ENCODE measurements around the gene TRAPPC12.
"Not testable (repeated sequence)": the region's sequence is repeated elsewhere in the genome, so short reads cannot be mapped to it uniquely, and the experiment has no call there.

TRAPPC12 gene

GRCh38 chr2:3512086-3512485 is 132.6 kb downstream of the TRAPPC12 start:
- Histone ChIP-seq H3K27me3 (ENCODE audit: control insufficient read depth, insufficient read depth, low read length) (no peaks in the 10 kb centered on the region), H3K27ac (ENCODE audit: low read depth, low read length) (no peak overlapping the region), H3K4me1 (ENCODE audit: control insufficient read depth, insufficient read depth, low read length) (no peaks in the 10 kb centered on the region), H3K36me3 (ENCODE audit: control insufficient read depth, insufficient read depth, low read length) (peaks cover 15% of the 10 kb centered on the region), H3K4me3 (ENCODE audit: low read length) (no peak overlapping the region), H3K9ac (ENCODE audit: low read length) (no peak overlapping the region)

GRCh38 chr2:3513026-3513810 is 133.7 kb downstream of the TRAPPC12 start:
- H3K36me3 ChIP-seq (ENCODE audit: control insufficient read depth, insufficient read depth, low read length): peaks cover 15% of the 10 kb centered on the region

GRCh38 chr2:3515438-3515837 is 135.9 kb downstream of the TRAPPC12 start:
- H3K27ac ChIP-seq (ENCODE audit: low read depth, low read length); H3K27me3 ChIP-seq (ENCODE audit: control insufficient read depth, insufficient read depth, low read length); H3K4me1 ChIP-seq (ENCODE audit: control insufficient read depth, insufficient read depth, low read length); H3K4me3 ChIP-seq (ENCODE audit: low read length); H3K9ac ChIP-seq (ENCODE audit: low read length): not testable (repeated sequence)
- peaks cover 15% of the 10 kb centered on the region for H3K36me3 ChIP-seq (ENCODE audit: control insufficient read depth, insufficient read depth, low read length)

More at GRCh38 chr2:3513026-3513810, 133.7 kb downstream of the TRAPPC12 start:
- H3K27ac ChIP-seq (ENCODE audit: low read depth, low read length): no peak overlapping the region
- H3K4me1 ChIP-seq (ENCODE audit: control insufficient read depth, insufficient read depth, low read length): peaks cover 4% of the 10 kb centered on the region
- H3K27me3 ChIP-seq (ENCODE audit: control insufficient read depth, insufficient read depth, low read length): no peaks in the 10 kb centered on the region
- no peak overlapping the region for H3K4me3 ChIP-seq (ENCODE audit: low read length)
- no peak overlapping the region for H3K9ac ChIP-seq (ENCODE audit: low read length)

- Histone ChIP-seq H3K4me3 (ENCODE audit: low read length) (no peak overlapping the region), H3K27ac (ENCODE audit: low read depth, low read length) (no peak overlapping the region), H3K4me1 (ENCODE audit: control insufficient read depth, insufficient read depth, low read length) (peaks cover 10% of the 10 kb centered on the region), H3K9ac (ENCODE audit: low read length) (no peak overlapping the region), H3K36me3 (ENCODE audit: control insufficient read depth, insufficient read depth, low read length) (peaks cover 10% of the 10 kb centered on the region), H3K27me3 (ENCODE audit: control insufficient read depth, insufficient read depth, low read length) (no peaks in the 10 kb centered on the region)
Observed at GRCh38 chr2:3516831-3517230, 137.3 kb downstream of the TRAPPC12 start.

- H3K9ac ChIP-seq (ENCODE audit: low read length): peak overlapping the region; percentile 59
- peak overlapping the region; percentile 99 for H3K27ac ChIP-seq (ENCODE audit: low read depth, low read length)
- H3K36me3 ChIP-seq (ENCODE audit: control insufficient read depth, insufficient read depth, low read length): peaks cover 2% of the 10 kb centered on the region
- H3K4me1 ChIP-seq (ENCODE audit: control insufficient read depth, insufficient read depth, low read length): peaks cover 17% of the 10 kb centered on the region
- H3K27me3 ChIP-seq (ENCODE audit: control insufficient read depth, insufficient read depth, low read length): no peaks in the 10 kb centered on the region
- peak overlapping the region; percentile 87 for H3K4me3 ChIP-seq (ENCODE audit: low read length)
Observed at GRCh38 chr2:3517948-3518495, 138.5 kb downstream of the TRAPPC12 start.

- peaks cover 21% of the 10 kb centered on the region for H3K4me1 ChIP-seq (ENCODE audit: control insufficient read depth, insufficient read depth, low read length)
- H3K9ac ChIP-seq (ENCODE audit: low read length): peak overlapping the region; percentile 59
- peak overlapping the region; percentile 87 for H3K4me3 ChIP-seq (ENCODE audit: low read length)
- peak overlapping the region; percentile 99 for H3K27ac ChIP-seq (ENCODE audit: low read depth, low read length)
- H3K36me3 ChIP-seq (ENCODE audit: control insufficient read depth, insufficient read depth, low read length): no peaks in the 10 kb centered on the region
- H3K27me3 ChIP-seq (ENCODE audit: control insufficient read depth, insufficient read depth, low read length): no peaks in the 10 kb centered on the region
Observed at GRCh38 chr2:3518496-3519254, 139.2 kb downstream of the TRAPPC12 start.

GRCh38 chr2:3519255-3520205 is 140.0 kb downstream of the TRAPPC12 start, which contains the start of gene ADI1:
Gene ADI1 (minus strand): TSS chr2:3519531. CDS start chr2:3519487, 44 bp downstream.
- peak within 1 kb of the TSS; percentile 99 for H3K27ac ChIP-seq (ENCODE audit: low read depth, low read length)
- H3K9ac ChIP-seq (ENCODE audit: low read length): peak within 1 kb of the TSS; percentile 59
- H3K36me3 ChIP-seq (ENCODE audit: control insufficient read depth, insufficient read depth, low read length): no peaks in the 10 kb centered on the region
- peak within 1 kb of the TSS; percentile 87 for H3K4me3 ChIP-seq (ENCODE audit: low read length)
- H3K27me3 ChIP-seq (ENCODE audit: control insufficient read depth, insufficient read depth, low read length): no peaks in the 10 kb centered on the region
- peaks cover 28% of the 10 kb centered on the region for H3K4me1 ChIP-seq (ENCODE audit: control insufficient read depth, insufficient read depth, low read length)

- peaks cover 35% of the 10 kb centered on the region for H3K4me1 ChIP-seq (ENCODE audit: control insufficient read depth, insufficient read depth, low read length)
Observed at GRCh38 chr2:3520591-3520990, 141.1 kb downstream of the TRAPPC12 start.

GRCh38 chr2:3522961-3523421 is 143.5 kb downstream of the TRAPPC12 start:
- Histone ChIP-seq H3K27ac (ENCODE audit: low read depth, low read length) (peak overlapping the region; percentile 84), H3K4me1 (ENCODE audit: control insufficient read depth, insufficient read depth, low read length) (peaks cover 33% of the 10 kb centered on the region), H3K27me3 (ENCODE audit: control insufficient read depth, insufficient read depth, low read length) (no peaks in the 10 kb centered on the region), H3K36me3 (ENCODE audit: control insufficient read depth, insufficient read depth, low read length) (no peaks in the 10 kb centered on the region), H3K9ac (ENCODE audit: low read length) (no peak overlapping the region), H3K4me3 (ENCODE audit: low read length) (no peak overlapping the region)

More at GRCh38 chr2:3520591-3520990, 141.1 kb downstream of the TRAPPC12 start:
- no peak overlapping the region for H3K9ac ChIP-seq (ENCODE audit: low read length)
- no peak overlapping the region for H3K4me3 ChIP-seq (ENCODE audit: low read length)
- H3K36me3 ChIP-seq (ENCODE audit: control insufficient read depth, insufficient read depth, low read length): no peaks in the 10 kb centered on the region
- H3K27me3 ChIP-seq (ENCODE audit: control insufficient read depth, insufficient read depth, low read length): no peaks in the 10 kb centered on the region
- H3K27ac ChIP-seq (ENCODE audit: low read depth, low read length): no peak overlapping the region

GRCh38 chr2:3523551-3524041 is 144.1 kb downstream of the TRAPPC12 start:
- Histone ChIP-seq H3K9ac (ENCODE audit: low read length) (no peak overlapping the region), H3K27me3 (ENCODE audit: control insufficient read depth, insufficient read depth, low read length) (no peaks in the 10 kb centered on the region), H3K4me3 (ENCODE audit: low read length) (no peak overlapping the region), H3K4me1 (ENCODE audit: control insufficient read depth, insufficient read depth, low read length) (peaks cover 29% of the 10 kb centered on the region), H3K27ac (ENCODE audit: low read depth, low read length) (peak overlapping the region; percentile 84), H3K36me3 (ENCODE audit: control insufficient read depth, insufficient read depth, low read length) (no peaks in the 10 kb centered on the region)

GRCh38 chr2:3526871-3527270 is 147.4 kb downstream of the TRAPPC12 start:
- H3K27me3 ChIP-seq (ENCODE audit: control insufficient read depth, insufficient read depth, low read length): no peaks in the 10 kb centered on the region
- H3K4me3 ChIP-seq (ENCODE audit: low read length): no peak overlapping the region
- no peaks in the 10 kb centered on the region for H3K36me3 ChIP-seq (ENCODE audit: control insufficient read depth, insufficient read depth, low read length)
- no peak overlapping the region for H3K27ac ChIP-seq (ENCODE audit: low read depth, low read length)
- H3K9ac ChIP-seq (ENCODE audit: low read length): no peak overlapping the region
- H3K4me1 ChIP-seq (ENCODE audit: control insufficient read depth, insufficient read depth, low read length): peaks cover 24% of the 10 kb centered on the region
